K562 (cell line): ENCODE results near the gene SCAF11.

Source experiments
- YY1 ChIP-seq, 3 experiments: IDR thresholded peaks; 2 replicates each; pipeline ENCODE4 v1.6.1; 2011; ENCODE audit warnings: low read length in 2 of 3, mild to moderate bottlenecking in 2 of 3, moderate library complexity in 2 of 3, borderline replicate concordance in 1 of 3, control low read depth in 1 of 3, low read depth in 1 of 3; ENCODE audit not compliant: insufficient read depth in 3 of 3, insufficient replicate concordance in 2 of 3, control insufficient read depth in 1 of 3, insufficient read length in 1 of 3; ENCODE audit errors: extremely low read depth in 1 of 3
- ZEB2 ChIP-seq: fragments of 450-650 bp; IDR thresholded peaks from 2 replicates; pipeline ENCODE4 v1.6.1; 2016

DNA sequence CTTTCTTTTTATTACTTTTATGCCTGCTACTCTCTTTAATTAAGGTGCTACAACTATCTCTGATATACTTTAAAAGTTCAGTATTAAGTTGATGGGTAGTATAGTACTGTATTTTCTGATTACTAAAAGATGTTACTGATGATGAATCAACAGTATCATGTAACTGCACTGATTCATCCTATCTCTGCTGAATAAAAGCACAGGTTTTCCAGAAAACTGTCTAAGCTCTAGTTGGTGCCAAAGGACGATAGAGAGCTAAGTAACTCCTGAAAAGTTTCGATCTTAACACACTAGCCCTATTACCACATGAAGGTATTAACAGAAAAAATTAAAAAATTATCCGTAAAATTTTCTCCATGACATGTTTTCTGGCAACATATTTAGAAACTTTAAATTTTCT, 2.1 kb downstream of the SCAF11 start:
- no peak for TF ChIP-seq YY1 (IDR thresholded peaks at IDR 0.05; ENCODE audit: borderline replicate concordance in 1 of 3, control insufficient read depth in 1 of 3, extremely low read depth in 1 of 3, insufficient read depth in 3 of 3, insufficient read length in 1 of 3, insufficient replicate concordance in 2 of 3, low read depth in 1 of 3, low read length in 2 of 3)
- no peak for TF ChIP-seq ZEB2
